ENCODE data around the gene ANKRD35. TPM values are rescaled to one million over a fixed set of nuclear protein-coding genes. Genes with fewer than 3 reads are reported as not detected.
"Not testable (repeated sequence)": the region's sequence is repeated elsewhere in the genome, so short reads cannot be mapped to it uniquely, and the experiment has no call there.

The ANKRD35 gene, protein sequence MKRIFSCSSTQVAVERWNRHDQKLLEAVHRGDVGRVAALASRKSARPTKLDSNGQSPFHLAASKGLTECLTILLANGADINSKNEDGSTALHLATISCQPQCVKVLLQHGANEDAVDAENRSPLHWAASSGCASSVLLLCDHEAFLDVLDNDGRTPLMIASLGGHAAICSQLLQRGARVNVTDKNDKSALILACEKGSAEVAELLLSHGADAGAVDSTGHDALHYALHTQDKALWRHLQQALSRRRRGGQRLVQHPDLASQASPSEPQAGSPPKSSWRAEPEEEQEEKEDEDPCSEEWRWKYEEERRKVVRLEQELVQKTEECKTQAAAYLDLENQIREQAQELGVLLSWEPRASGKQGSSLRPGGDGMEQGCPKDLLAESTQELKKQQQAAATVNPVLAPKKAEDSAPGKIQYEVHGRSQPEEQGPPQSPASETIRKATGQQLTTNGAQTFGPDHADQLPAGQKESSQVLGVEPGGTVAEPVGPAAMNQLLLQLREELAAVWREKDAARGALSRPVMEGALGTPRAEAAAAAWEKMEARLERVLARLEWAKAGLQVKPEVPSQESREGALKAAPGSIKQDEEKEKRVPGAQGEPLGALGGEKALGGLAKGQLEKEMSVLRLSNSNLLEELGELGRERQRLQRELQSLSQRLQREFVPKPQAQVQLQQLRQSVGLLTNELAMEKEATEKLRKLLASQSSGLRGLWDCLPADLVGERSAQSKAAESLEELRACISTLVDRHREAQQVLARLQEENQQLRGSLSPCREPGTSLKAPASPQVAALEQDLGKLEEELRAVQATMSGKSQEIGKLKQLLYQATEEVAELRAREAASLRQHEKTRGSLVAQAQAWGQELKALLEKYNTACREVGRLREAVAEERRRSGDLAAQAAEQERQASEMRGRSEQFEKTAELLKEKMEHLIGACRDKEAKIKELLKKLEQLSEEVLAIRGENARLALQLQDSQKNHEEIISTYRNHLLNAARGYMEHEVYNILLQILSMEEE
- total RNA-seq (2022) (0.09 and 0.34 TPM in 2 replicates), Bru-seq, nascent RNA (percentile 14 among the genes with signal in this experiment), BruChase-seq, experiment 1, labeled RNA remaining after a 2-hour chase (percentile 17 among the genes with signal in this experiment), BruChase-seq, experiment 2, labeled RNA remaining after a 6-hour chase (percentile 18 among the genes with signal in this experiment)
- long read RNA-seq: 0 reads

- intact Hi-C loops (cut with micrococcal nuclease; ENCODE audit: unreplicated experiment): loop anchor here (2.0 kb wide), 1 partner anchor 27 kb away; the partner anchor contains the start of gene PIAS3
- H3K4me1 Mint-ChIP-seq (ENCODE audit: low read depth, unreplicated experiment): peaks cover 10% of the 10 kb centered on the region
- peaks cover 8% of the 10 kb centered on the region for H3K4me1 ChIP-seq
- H3K4me3 ChIP-seq (ENCODE audit: low read depth, low read length): peak within 1 kb of the TSS; percentile 70
- 0 out of 2 replicates have a peak, but pooled peaks cover 2% of the 10 kb centered on the region for H3K27me3 ChIP-seq (replicated peaks; ENCODE audit: control insufficient read depth, insufficient read depth, low read length)
- H3K27me3 Mint-ChIP-seq (ENCODE audit: insufficient read depth, unreplicated experiment): peaks cover 17% of the 10 kb centered on the region
- no TSS peak for BruUV-seq (replicated peaks)
- no peaks in the 10 kb centered on the region for H3K9me3 ChIP-seq
- H3K27ac Mint-ChIP-seq (ENCODE audit: unreplicated experiment): no peak within 1 kb of the TSS
- TF ChIP-seq, protein P1, sequence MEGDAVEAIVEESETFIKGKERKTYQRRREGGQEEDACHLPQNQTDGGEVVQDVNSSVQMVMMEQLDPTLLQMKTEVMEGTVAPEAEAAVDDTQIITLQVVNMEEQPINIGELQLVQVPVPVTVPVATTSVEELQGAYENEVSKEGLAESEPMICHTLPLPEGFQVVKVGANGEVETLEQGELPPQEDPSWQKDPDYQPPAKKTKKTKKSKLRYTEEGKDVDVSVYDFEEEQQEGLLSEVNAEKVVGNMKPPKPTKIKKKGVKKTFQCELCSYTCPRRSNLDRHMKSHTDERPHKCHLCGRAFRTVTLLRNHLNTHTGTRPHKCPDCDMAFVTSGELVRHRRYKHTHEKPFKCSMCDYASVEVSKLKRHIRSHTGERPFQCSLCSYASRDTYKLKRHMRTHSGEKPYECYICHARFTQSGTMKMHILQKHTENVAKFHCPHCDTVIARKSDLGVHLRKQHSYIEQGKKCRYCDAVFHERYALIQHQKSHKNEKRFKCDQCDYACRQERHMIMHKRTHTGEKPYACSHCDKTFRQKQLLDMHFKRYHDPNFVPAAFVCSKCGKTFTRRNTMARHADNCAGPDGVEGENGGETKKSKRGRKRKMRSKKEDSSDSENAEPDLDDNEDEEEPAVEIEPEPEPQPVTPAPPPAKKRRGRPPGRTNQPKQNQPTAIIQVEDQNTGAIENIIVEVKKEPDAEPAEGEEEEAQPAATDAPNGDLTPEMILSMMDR (IDR thresholded peaks at IDR 0.05; ENCODE audit: insufficient read depth in 1 of 2, low read depth in 1 of 2, low read length in 1 of 2, severe bottlenecking in 1 of 2, unreplicated experiment in 1 of 2): no peak
- peak within 1 kb of the TSS; percentile 76 for H3K4me3 Mint-ChIP-seq (ENCODE audit: unreplicated experiment)
- DNase-seq: peak; percentile 80 to 87
- no peaks in the 10 kb centered on the region for H3K36me3 ChIP-seq (ENCODE audit: control insufficient read depth, insufficient read depth, low read length)
- H3K9me3 Mint-ChIP-seq (ENCODE audit: unreplicated experiment): no peaks in the 10 kb centered on the region
- no peaks in the 10 kb centered on the region for H3K36me3 Mint-ChIP-seq (ENCODE audit: insufficient read depth, unreplicated experiment)
- POLR2A ChIA-PET: interaction anchor here (0.6 to 0.7 kb wide), 2 partner anchors 26 to 62 kb away, joined by 3 read pairs; partner anchors contain the start of genes POLR3C and RNF115
- CTCF ChIA-PET: interaction anchor here (0.6 to 1.4 kb wide), 4 partner anchors 10 to 150 kb away, joined by 3 to 6 read pairs (median 4); partner anchors contain the start of genes NUDT17 and PIAS3
Observed at GRCh38 chr1:145885738-145886287, at the start of gene ANKRD35. Gene ANKRD35, minus strand, starts transcription at chr1:145885866. Its CDS starts 108 bp downstream, at chr1:145885758.

DNA sequence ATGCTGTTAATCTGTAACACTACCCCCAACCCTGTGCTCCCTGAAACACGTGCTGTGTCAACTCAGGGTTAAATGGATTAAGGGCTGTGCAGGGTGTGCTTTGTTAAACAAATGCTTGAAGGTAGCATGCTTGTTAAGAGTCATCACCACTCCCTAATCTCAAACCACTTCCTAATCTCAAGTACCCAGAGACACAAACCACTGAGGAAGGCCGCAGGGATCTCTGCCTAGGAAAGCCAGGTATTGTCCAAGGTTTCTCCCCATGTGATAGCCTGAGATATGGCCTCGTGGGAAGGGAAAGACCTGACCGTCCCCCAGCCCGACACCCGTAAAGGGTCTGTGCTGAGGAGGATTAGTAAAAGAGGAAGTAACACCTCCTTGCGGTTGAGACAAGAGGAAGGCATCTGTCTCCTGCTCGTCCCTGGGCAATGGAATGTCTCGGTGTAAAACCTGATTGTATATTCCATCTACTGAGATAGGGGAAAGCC lies 46.9 kb upstream of the ANKRD35 start:
- H3K4me3 ChIP-seq (ENCODE audit: low read depth, low read length); H3K36me3 ChIP-seq (ENCODE audit: control insufficient read depth, insufficient read depth, low read length); BruUV-seq (replicated peaks); H3K4me1 Mint-ChIP-seq (ENCODE audit: low read depth, unreplicated experiment); H3K27ac Mint-ChIP-seq (ENCODE audit: unreplicated experiment); H3K9me3 ChIP-seq; POLR2A ChIA-PET; DNase-seq; H3K4me3 Mint-ChIP-seq (ENCODE audit: unreplicated experiment); H3K9me3 Mint-ChIP-seq (ENCODE audit: unreplicated experiment); H3K27me3 ChIP-seq (replicated peaks; ENCODE audit: control insufficient read depth, insufficient read depth, low read length); H3K36me3 Mint-ChIP-seq (ENCODE audit: insufficient read depth, unreplicated experiment); H3K27me3 Mint-ChIP-seq (ENCODE audit: insufficient read depth, unreplicated experiment): not testable (repeated sequence)
- intact Hi-C loops (cut with micrococcal nuclease; ENCODE audit: unreplicated experiment): loop anchor here (1.0 kb wide), 1 partner anchor 32 kb away; the partner anchor contains the start of genes ANKRD34A and POLR3GL
- H3K4me1 ChIP-seq: peaks cover 13% of the 10 kb centered on the region; the same call in 1 of the 2 replicates
- CTCF ChIA-PET: interaction anchor here (0.6 kb wide), 1 partner anchor 103 kb away, joined by 3 read pairs; no protein-coding TSS in a partner anchor

Data from Caco-2 (cell line).